Muscle layer of duodenum (tissue), 2 donors: ENCODE data around the gene SETD1B.

Experiments used
- H3K27ac ChIP-seq: one replicate; pipeline ENCODE4 v1.7.0; 2013; ENCODE audit warnings: mild to moderate bottlenecking, low read length
- H3K27me3 ChIP-seq: one replicate; pipeline ENCODE4 v1.7.0; 2013; ENCODE audit warnings: low read depth, mild to moderate bottlenecking, control low read depth, low read length
- H3K36me3 ChIP-seq, 2 donors: one replicate each; pipeline ENCODE4 v1.7.0; 2013; ENCODE audit warnings: low read length in 2 of 2, control low read depth in 1 of 2, mild to moderate bottlenecking in 1 of 2; ENCODE audit not compliant: insufficient read depth in 2 of 2, control insufficient read depth in 1 of 2
- H3K4me1 ChIP-seq, 2 donors: one replicate each; pipeline ENCODE4 v1.7.0; 2013; ENCODE audit warnings: low read length in 2 of 2, mild to moderate bottlenecking in 2 of 2, control low read depth in 1 of 2, moderate library complexity in 1 of 2; ENCODE audit not compliant: insufficient read depth in 2 of 2, control insufficient read depth in 1 of 2
- H3K4me3 ChIP-seq, 2 donors: one replicate each; pipeline ENCODE4 v1.7.0; 2013; ENCODE audit warnings: low read length in 2 of 2, low read depth in 1 of 2, mild to moderate bottlenecking in 1 of 2
- H3K9me3 ChIP-seq, 2 donors: one replicate each; pipeline ENCODE4 v1.7.0; 2013; ENCODE audit warnings: low read length in 2 of 2, control low read depth in 1 of 2, mild to moderate bottlenecking in 1 of 2; ENCODE audit not compliant: control insufficient read depth in 1 of 2
- donor health status: healthy.

The SETD1B gene

GRCh38 chr12:121812921-121813896, 9.4 kb downstream of the SETD1B start:
- Histone ChIP-seq H3K27ac (no peak overlapping the region), H3K27me3 (no peaks in the 10 kb centered on the region), H3K9me3 (no peaks in the 10 kb centered on the region), H3K36me3 (peaks cover 38 to 68% of the 10 kb centered on the region in 2 donors), H3K4me1 (peaks cover 15 to 41% of the 10 kb centered on the region in 2 donors), H3K4me3 (peak overlapping the region; percentile 72 to 86)

- no peak overlapping the region for H3K27ac ChIP-seq
- H3K27me3 ChIP-seq: no peaks in the 10 kb centered on the region
- H3K4me1 ChIP-seq: peaks cover 15 to 41% of the 10 kb centered on the region in 2 donors
- no peak overlapping the region for H3K4me3 ChIP-seq
- no peaks in the 10 kb centered on the region for H3K9me3 ChIP-seq
- peaks cover 38 to 69% of the 10 kb centered on the region in 2 donors for H3K36me3 ChIP-seq
Measured at GRCh38 chr12:121813951-121814350, 10.1 kb downstream of the SETD1B start.

GRCh38 chr12:121814429-121815119, 10.8 kb downstream of the SETD1B start:
- Histone ChIP-seq H3K9me3 (no peaks in the 10 kb centered on the region), H3K36me3 (peaks cover 37 to 69% of the 10 kb centered on the region in 2 donors), H3K27ac (no peak overlapping the region), H3K27me3 (no peaks in the 10 kb centered on the region), H3K4me3 (no peak overlapping the region), H3K4me1 (peaks cover 15 to 41% of the 10 kb centered on the region in 2 donors)

- peaks cover 42 to 69% of the 10 kb centered on the region in 2 donors for H3K36me3 ChIP-seq
- H3K9me3 ChIP-seq: no peaks in the 10 kb centered on the region
Measured at GRCh38 chr12:121815263-121815662, 11.5 kb downstream of the SETD1B start.

GRCh38 chr12:121816925-121817647, 13.3 kb downstream of the SETD1B start:
- Histone ChIP-seq H3K27me3 (no peaks in the 10 kb centered on the region), H3K9me3 (no peaks in the 10 kb centered on the region), H3K27ac (no peak overlapping the region), H3K4me1 (peaks cover 7 to 19% of the 10 kb centered on the region in 2 donors), H3K4me3 (no peak overlapping the region), H3K36me3 (peaks cover 40 to 71% of the 10 kb centered on the region in 2 donors)

More at GRCh38 chr12:121815263-121815662, 11.5 kb downstream of the SETD1B start:
- Histone ChIP-seq H3K4me1 (peaks cover 15 to 35% of the 10 kb centered on the region in 2 donors), H3K27me3 (no peaks in the 10 kb centered on the region), H3K4me3 (no peak overlapping the region), H3K27ac (no peak overlapping the region)

- H3K4me1 ChIP-seq: peaks cover 7 to 13% of the 10 kb centered on the region in 2 donors
- peaks cover 40 to 77% of the 10 kb centered on the region in 2 donors for H3K36me3 ChIP-seq
- no peak overlapping the region for H3K27ac ChIP-seq
- H3K27me3 ChIP-seq: no peaks in the 10 kb centered on the region
- H3K4me3 ChIP-seq: no peak overlapping the region
- H3K9me3 ChIP-seq: no peaks in the 10 kb centered on the region
Measured at GRCh38 chr12:121817648-121818043, 13.8 kb downstream of the SETD1B start.

GRCh38 chr12:121819212-121819949, 15.6 kb downstream of the SETD1B start:
- Histone ChIP-seq H3K4me1 (no peaks in the 10 kb centered on the region), H3K27me3 (no peaks in the 10 kb centered on the region), H3K9me3 (no peaks in the 10 kb centered on the region), H3K4me3 (no peak overlapping the region), H3K27ac (no peak overlapping the region), H3K36me3 (peaks cover 44 to 80% of the 10 kb centered on the region in 2 donors)

GRCh38 chr12:121820056-121820455, 16.2 kb downstream of the SETD1B start:
- no peaks in the 10 kb centered on the region for H3K4me1 ChIP-seq
- peaks cover 44 to 75% of the 10 kb centered on the region in 2 donors for H3K36me3 ChIP-seq
- H3K4me3 ChIP-seq: no peak overlapping the region
- no peak overlapping the region for H3K27ac ChIP-seq
- no peaks in the 10 kb centered on the region for H3K9me3 ChIP-seq
- H3K27me3 ChIP-seq: no peaks in the 10 kb centered on the region

GRCh38 chr12:121822393-121823100, 18.7 kb downstream of the SETD1B start:
- Histone ChIP-seq H3K27ac (no peak overlapping the region), H3K4me1 (no peaks in the 10 kb centered on the region), H3K9me3 (no peaks in the 10 kb centered on the region), H3K27me3 (no peaks in the 10 kb centered on the region), H3K36me3 (peaks cover 34 to 74% of the 10 kb centered on the region in 2 donors), H3K4me3 (no peak overlapping the region)

- H3K36me3 ChIP-seq: peaks cover 34 to 74% of the 10 kb centered on the region in 2 donors
- no peaks in the 10 kb centered on the region for H3K9me3 ChIP-seq
- no peak overlapping the region for H3K27ac ChIP-seq
- no peak overlapping the region for H3K4me3 ChIP-seq
- no peaks in the 10 kb centered on the region for H3K4me1 ChIP-seq
- no peaks in the 10 kb centered on the region for H3K27me3 ChIP-seq
Measured at GRCh38 chr12:121823101-121823726, 19.4 kb downstream of the SETD1B start.
